ENCODE data around the gene COL16A1. TPM values are rescaled to one million over a fixed set of nuclear protein-coding genes. Genes with fewer than 3 reads are reported as not detected.

The COL16A1 gene
- total and polyA plus RNA-seq, 2 of the 4 experiments (the other 2 are of a cell fraction), result 34.2 to 62.8 TPM

- H3K9ac ChIP-seq (ENCODE audit: low read depth, low read length), result no peak overlapping the region
- DNase-seq (no peak), ATAC-seq (ENCODE audit: low read depth) (no peak)
- H3K36me3 ChIP-seq (ENCODE audit: control insufficient read depth, insufficient read depth, low read length), result peaks cover 72% of the 10 kb centered on the region
- H3K4me3 ChIP-seq (ENCODE audit: insufficient read depth, low read depth, low read length), result no peak overlapping the region
- H3K4me2 ChIP-seq (ENCODE audit: low read depth, low read length), result no peak overlapping the region
- no peak overlapping the region for H3K4ac ChIP-seq (ENCODE audit: low read depth, low read length)
- H3K9me3 ChIP-seq (ENCODE audit: control insufficient read depth, insufficient read depth, low read length), result no peaks in the 10 kb centered on the region
- dilution Hi-C loops (cut with HindIII; ENCODE audit: low sequenced_read_pairs, unreplicated experiment), result no loop called here
- H3K27me3 ChIP-seq (ENCODE audit: control insufficient read depth, insufficient read depth, low read length), result no peaks in the 10 kb centered on the region
- intact Hi-C loops (cut with micrococcal nuclease), result no loop called here
- H4K8ac ChIP-seq (ENCODE audit: low read depth in 2 of 2, low read length in 2 of 2), result no peak overlapping the region
- H4K91ac ChIP-seq (ENCODE audit: insufficient read depth, low read depth, low read length), result no peak overlapping the region
- H3K23ac ChIP-seq (ENCODE audit: low read depth, low read length), result no peak overlapping the region
- no peak overlapping the region for H4K5ac ChIP-seq (ENCODE audit: low read depth, low read length)
- no TSS peak for BruUV-seq (replicated peaks)
- no peak overlapping the region for H2AK5ac ChIP-seq (ENCODE audit: low read depth, low read length)
- CTCF ChIA-PET, result interaction anchor here (1.4 kb wide), 1 partner anchor 9 kb away, joined by 4 read pairs; no protein-coding TSS in a partner anchor
- no peak overlapping the region for H2BK5ac ChIP-seq (ENCODE audit: low read depth, low read length, poor library complexity, severe bottlenecking)
- TF ChIP-seq, protein P1, sequence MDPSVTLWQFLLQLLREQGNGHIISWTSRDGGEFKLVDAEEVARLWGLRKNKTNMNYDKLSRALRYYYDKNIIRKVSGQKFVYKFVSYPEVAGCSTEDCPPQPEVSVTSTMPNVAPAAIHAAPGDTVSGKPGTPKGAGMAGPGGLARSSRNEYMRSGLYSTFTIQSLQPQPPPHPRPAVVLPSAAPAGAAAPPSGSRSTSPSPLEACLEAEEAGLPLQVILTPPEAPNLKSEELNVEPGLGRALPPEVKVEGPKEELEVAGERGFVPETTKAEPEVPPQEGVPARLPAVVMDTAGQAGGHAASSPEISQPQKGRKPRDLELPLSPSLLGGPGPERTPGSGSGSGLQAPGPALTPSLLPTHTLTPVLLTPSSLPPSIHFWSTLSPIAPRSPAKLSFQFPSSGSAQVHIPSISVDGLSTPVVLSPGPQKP (IDR thresholded peaks at IDR 0.05; ENCODE audit: borderline replicate concordance, low read depth, low read length), result no peak
- TF ChIP-seq, protein P2, sequence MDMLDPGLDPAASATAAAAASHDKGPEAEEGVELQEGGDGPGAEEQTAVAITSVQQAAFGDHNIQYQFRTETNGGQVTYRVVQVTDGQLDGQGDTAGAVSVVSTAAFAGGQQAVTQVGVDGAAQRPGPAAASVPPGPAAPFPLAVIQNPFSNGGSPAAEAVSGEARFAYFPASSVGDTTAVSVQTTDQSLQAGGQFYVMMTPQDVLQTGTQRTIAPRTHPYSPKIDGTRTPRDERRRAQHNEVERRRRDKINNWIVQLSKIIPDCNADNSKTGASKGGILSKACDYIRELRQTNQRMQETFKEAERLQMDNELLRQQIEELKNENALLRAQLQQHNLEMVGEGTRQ (IDR thresholded peaks at IDR 0.05; ENCODE audit: low read depth, low read length), result no peak
- TF ChIP-seq MAZ (IDR thresholded peaks at IDR 0.05; ENCODE audit: borderline replicate concordance, low read depth, low read length), result no peak
- no peak for TF ChIP-seq MXI1 (IDR thresholded peaks at IDR 0.05; ENCODE audit: borderline replicate concordance, low read depth, low read length)
- TF ChIP-seq POLR2A (IDR thresholded peaks at IDR 0.05; ENCODE audit: low read depth, low read length), result no peak
- TF ChIP-seq MAFK (IDR thresholded peaks at IDR 0.05; ENCODE audit: low read depth, low read length), result no peak
- TF ChIP-seq CHD1 (IDR thresholded peaks at IDR 0.05; ENCODE audit: low read depth, low read length), result no peak
- TF ChIP-seq BHLHE40 (IDR thresholded peaks at IDR 0.05; ENCODE audit: low read depth, low read length), result no peak
- TF ChIP-seq CTCF (conservative IDR thresholded peaks at IDR 0.05; ENCODE audit: low read depth, low read length), result no peak
- TF ChIP-seq NFE2L2 (IDR thresholded peaks at IDR 0.05; ENCODE audit: low read depth, low read length), result no peak
- TF ChIP-seq RCOR1 (IDR thresholded peaks at IDR 0.05; ENCODE audit: insufficient replicate concordance, low read length), result no peak
- in situ Hi-C loops (cut with MboI; ENCODE audit: low sequenced_read_pairs), result no loop called here
- no peak overlapping the region for H3K56ac ChIP-seq (ENCODE audit: extremely low read depth, insufficient read depth, low read length)
- no peak overlapping the region for H2AFZ ChIP-seq (replicated peaks; ENCODE audit: low read length, poor library complexity)
- H3K79me1 ChIP-seq (ENCODE audit: low read depth in 1 of 2, low read length in 2 of 2), result no peaks in the 10 kb centered on the region; a peak in 1 of 4 replicates
- H2BK120ac ChIP-seq (ENCODE audit: low read depth, low read length), result no peak overlapping the region
- H3K27ac ChIP-seq (ENCODE audit: insufficient read depth, low read length), result no peak overlapping the region
- H3K18ac ChIP-seq (ENCODE audit: low read depth, low read length), result no peak overlapping the region
- POLR2A ChIA-PET (ENCODE audit: unreplicated experiment), result no interaction called here
- H3K9me1 ChIP-seq (ENCODE audit: insufficient read depth, low read length), result no peaks in the 10 kb centered on the region
- H3K4me1 ChIP-seq (ENCODE audit: control insufficient read depth, insufficient read depth, low read length), result no peaks in the 10 kb centered on the region; the same call in 1 of the 2 replicates
- H2BK15ac ChIP-seq (ENCODE audit: low read depth, low read length), result no peak overlapping the region
- no peak overlapping the region for H3K14ac ChIP-seq (replicated peaks; ENCODE audit: low read depth, low read length)
- no peak overlapping the region for H2BK20ac ChIP-seq (ENCODE audit: low read depth, low read length)
- H4K20me1 ChIP-seq (ENCODE audit: insufficient read depth, low read length), result no peaks in the 10 kb centered on the region
- WGBS, 2 experiments (ENCODE audit: extremely low coverage in 2 of 2, insufficient read length in 1 of 2), result no CpG with 5 or more reads among the region's 14 CpGs
- no peak overlapping the region for H2AK9ac ChIP-seq (replicated peaks; ENCODE audit: low read depth, low read length, poor library complexity)
These were observed 28.1 kb downstream of the COL16A1 start for GRCh38 chr1:31675756-31676155.

Data from IMR-90 (cell line).